Erythroblast (primary cell): ENCODE measurements around the gene CBX5.

Source experiments
- GATA1 ChIP-seq: IDR thresholded peaks from 2 replicates; pipeline ENCODE4 v1.6.1; 2011; ENCODE audit warnings: low read depth, mild to moderate bottlenecking, control low read depth, low read length, moderate library complexity
- POLR2A ChIP-seq: IDR thresholded peaks from 2 replicates; pipeline ENCODE4 v1.6.1; 2011; ENCODE audit warnings: mild to moderate bottlenecking, low read length

DNA sequence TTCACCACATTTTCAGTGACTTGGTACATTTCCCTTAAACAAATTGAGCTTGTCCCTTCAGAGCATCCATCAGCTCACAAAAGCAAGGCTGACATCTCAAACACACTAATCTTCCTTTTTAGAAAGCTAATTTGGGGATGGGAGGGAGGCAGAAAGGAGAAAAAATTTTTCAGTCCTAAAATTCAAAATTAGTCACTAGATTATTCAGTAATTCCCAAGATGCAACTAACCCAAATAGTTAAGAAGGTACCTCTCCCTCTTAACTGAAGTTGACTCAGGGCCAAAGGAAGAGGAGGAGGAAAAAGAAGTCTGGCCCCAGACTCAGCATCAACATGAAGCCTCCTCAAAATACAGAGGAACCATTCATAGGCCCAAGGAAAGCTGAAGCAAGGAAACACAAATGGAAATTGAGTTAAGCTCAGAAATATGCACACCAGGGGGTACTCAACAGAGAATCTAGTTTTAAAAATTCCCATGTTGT, 21.7 kb downstream of the CBX5 start:
- no peak for TF ChIP-seq POLR2A
- no peak for TF ChIP-seq GATA1
